Measurements from ENCODE around the gene FOXD4.
"Not testable (repeated sequence)": the region's sequence is repeated elsewhere in the genome, so short reads cannot be mapped to it uniquely, and the experiment has no call there.

FOXD4 gene

DNA sequence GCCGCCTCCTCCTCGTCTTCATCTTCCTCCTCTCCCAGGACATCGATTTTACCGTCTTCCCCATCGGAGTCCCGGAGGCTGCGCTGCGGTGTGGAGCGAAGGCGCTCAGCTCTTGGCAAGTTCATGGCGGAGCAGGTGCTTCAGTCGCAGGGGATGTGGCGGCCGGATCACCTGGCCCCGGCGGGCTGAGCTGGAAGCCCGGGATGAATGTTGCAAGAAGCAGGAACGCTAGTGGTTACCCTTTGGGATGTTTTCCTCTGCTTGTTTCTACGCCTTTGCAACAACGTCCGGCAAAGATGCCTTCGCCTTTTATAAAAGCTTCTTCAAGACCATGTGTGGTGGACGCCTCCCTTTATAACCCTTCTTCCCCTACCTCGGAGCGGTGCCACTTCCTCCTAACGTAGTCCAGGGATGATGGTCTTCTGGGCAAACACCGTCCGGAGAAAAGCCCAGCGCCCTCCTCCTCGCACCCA is at the start of gene FOXD4:
Gene FOXD4 (minus strand): TSS at position 423 of the 473 bp plus-strand sequence. CDS start 298 bp downstream, at position 125.
- DNase-seq, result not testable (repeated sequence)

DNA sequence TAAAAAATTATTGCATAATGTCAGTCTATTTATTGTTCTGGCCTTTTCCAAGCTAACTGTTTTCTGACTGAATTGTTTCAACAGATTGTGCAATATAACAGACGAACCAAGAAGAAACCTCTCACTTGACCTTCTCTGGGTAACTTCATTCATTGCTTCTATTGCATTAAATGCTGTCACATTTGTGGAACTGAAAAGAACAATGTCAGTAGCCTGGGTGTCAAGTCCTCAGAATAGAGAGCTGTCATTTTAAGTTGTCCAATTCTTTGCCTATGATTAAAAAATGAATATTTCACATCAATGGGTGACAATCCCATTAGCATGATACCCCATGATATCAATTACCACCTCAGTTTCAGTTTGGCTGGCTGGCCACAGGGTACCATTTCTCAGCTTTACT is 41.7 kb upstream of the FOXD4 start:
- DNase-seq, result not testable (repeated sequence)

DNA sequence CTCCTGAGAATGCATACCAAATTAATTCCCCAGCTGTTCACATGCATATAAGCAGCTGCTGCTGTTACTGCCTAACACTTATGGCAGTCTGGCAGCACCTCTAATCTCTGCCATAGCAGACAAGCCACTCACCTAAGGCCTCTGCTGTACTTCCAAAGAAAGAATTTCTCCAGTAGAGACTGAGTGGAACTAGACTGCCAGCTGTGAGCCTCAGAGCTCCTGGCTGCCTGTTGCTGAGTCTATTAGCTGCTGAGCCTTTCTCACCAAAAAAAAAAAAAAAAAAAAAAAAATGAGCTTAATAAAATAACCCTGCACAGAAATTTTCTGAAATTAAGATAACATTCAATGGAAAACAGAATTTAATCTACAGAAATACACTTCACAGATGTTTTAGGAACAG is 33.0 kb upstream of the FOXD4 start:
- DNase-seq, result not testable (repeated sequence)

DNA sequence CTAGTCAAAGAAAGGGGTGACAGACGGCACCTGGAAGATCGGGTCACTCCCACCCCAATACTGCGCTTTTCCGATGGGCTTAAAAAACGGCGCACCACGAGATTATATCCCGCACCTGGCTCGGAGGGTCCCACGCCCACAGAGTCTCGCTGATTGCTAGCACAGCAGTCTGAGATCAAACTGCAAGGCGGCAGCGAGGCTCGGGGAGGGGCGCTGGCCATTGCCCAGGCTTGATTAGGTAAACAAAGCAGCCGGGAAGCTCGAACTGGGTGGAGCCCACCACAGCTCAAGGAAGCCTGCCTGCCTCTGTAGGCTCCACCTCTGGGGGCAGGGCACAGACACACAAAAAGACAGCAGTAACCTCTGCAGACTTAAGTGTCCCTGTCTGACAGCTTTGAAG is 21.7 kb upstream of the FOXD4 start:
- DNase-seq, result not testable (repeated sequence)

DNA sequence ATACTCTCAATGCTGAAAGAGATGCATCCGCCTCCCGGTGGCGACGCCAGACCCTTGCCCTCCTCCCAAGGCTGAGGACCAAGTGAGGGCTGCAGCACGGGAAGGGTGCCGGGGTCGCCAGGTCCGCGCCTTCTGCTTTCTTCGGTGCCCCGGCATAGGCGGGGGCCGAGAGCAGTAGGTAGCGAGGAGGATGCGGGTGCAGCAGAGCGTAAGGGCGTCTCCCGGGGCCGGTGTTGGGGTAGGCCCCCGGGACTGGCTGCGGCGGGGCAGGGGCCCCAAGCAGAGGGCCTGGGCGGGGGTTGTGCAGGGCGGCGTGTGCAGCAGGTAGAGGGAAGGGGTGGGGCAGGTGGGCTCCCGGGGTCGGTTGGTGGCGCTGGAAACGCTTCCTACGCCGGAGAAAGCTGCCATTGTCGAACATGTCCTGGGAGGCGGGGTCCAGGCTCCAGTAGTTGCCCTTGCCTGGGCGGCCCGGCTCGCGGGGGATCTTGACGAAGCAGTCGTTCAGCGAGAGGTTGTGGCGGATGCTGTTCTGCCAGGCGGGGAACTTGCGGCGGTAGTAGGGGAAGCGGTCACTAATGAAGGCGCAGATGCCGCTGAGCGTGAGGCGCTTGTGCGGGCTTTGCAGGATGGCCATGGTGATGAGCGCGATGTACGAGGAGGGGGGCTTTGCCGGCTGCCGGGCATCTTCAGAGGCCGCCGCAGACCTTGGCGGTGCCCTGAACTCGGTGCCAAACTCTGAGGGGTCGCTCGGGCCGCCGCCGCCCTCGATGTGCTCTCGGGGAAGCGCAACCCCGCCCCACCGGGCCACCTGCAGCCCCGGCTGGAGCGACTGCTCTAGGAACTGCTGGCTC is 848 bp downstream of the FOXD4 start:
- not testable (repeated sequence) for DNase-seq

DNA sequence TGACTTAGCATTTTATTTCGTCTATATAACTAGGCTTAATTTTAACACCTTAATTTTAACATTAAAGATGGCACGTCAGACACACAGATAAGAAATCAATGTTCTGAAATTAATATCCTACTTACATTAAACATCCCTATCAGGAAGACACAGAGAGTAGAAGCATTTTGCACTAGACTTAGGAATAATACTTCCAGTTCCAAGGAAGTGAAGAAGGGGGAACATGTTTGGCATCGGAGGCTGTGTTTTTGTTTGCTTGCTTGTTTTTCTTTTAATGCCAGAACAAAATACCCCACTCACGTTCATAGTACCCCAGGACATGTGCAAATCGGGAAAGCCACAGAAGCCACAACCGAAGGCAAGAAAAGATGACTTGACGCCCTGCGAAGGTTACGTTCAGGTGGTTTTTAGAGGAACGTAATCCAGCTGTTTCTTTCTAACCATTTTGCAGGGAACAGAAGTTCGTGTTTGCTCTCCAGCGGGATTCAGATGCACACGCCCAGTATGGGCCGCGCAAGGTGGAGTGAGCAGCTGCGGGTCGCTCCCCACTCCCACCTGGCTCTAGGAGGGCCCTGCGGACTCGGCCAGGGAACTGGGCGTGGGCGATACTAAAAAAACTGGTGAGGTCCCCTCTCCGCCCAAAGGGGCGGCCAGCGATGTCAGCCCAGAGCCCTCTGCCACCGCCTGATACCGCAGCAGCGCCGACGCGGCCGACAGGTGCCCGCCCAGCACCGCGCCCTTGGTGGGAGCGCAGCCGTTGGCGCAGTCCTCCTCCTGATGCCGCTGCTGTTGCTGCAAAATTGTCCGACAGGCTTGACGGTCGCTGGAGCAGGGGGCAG is 1.8 kb downstream of the FOXD4 start:
- DNase-seq, result not testable (repeated sequence)

DNA sequence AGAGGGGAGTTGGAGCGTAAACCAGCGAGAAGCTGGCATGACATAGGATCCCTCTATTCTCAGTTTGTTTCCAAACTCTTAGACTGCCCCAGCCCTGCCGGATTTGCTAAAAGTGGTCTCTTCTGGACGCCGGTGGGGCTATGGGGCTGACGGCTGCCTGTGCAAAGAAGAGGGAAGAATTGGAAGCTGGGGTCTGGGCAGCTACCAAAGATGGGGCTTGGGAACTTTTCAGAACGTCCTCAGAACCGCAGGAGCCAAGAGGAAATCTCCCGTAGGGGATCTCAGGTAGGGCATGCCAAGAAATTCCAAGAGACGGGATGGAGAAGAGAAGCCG is 3.1 kb downstream of the FOXD4 start:
- not testable (repeated sequence) for DNase-seq

DNA sequence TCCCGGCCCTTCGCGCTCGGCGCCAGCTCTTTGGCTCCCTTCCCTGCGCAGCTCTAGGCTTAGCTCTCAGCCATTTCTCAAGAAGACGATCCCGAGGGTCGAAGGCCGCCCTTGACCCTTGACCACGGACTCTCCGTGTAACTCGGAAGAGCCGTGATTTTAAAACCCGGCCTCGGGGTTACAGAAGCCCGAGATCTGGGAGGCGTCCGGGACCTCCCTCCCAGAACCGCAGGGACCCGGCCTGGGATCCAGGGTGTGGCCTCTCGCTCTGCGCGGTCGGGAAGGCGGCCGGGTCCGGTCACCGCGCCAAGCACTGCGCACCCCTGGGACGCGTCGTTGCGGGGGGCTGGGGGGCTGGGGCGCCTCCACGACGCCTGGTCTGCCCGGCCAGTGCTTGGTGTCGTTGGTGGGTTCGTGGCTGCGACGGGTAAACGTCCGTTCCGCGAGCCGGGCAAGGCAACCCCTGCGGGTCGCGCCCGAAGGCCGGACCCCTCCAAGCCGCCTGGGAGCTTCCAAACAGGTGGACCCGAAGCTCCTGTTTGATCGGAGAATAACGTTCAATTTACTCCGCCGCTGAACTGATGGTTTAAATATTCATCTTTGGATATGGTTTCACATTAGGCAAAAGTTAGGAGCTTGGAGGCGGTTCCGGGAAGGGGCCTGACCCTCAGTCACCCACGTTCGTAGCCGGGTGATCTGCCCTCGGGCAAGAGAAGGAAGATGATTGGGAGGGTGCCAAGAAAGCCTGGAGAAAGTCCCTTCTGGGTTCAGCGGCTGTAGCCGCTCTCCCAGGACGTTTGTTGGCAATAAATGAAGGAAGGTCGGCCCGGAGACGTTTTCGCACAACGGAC is 3.7 kb downstream of the FOXD4 start:
- DNase-seq, result not testable (repeated sequence)

DNA sequence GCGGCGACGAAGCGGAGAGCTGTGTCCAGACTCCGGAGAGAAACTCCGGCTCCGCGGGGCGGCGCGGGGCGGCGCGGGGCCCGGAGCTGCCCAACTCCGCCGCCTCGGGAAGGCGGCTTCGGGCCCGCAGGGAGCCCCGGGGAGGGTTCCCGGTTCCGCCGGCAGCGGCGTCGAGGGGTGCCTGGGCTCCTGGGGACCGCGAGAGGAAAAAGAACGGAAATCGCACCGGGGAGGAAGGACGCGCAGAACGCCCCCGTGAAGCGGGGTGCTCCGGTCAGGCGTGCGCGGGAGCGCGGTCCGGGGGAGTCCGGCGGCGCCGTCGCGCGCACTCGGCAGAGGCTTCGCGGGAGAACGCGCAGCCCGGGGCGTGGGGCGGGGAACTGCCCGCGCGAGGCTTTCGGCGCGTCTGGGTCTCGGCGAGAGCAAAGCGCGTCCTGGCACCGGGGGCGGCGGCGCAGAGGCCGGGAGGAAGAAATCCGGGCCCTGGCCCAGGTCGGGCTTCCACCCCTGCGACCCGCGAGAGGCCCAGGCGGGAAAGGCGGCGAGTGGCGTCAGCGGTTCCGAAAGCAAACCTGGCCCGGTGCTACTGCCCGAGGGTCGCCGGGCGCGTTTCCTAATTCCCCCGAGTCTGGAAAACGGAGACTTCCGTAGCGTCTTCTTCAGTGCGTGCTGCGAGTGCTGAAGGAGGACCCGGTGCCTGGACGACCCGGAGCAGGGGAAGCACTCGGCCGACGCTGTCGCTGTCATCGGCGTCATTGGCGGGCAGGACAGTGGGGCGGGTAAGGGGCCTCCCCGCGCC is 4.5 kb downstream of the FOXD4 start:
- DNase-seq, result not testable (repeated sequence)

GRCh38 chr9:112589-113467 is 5.4 kb downstream of the FOXD4 start:
- not testable (repeated sequence) for DNase-seq

- DNase-seq, result not testable (repeated sequence)
Observed at GRCh38 chr9:110672-111071, 7.5 kb downstream of the FOXD4 start.

DNA sequence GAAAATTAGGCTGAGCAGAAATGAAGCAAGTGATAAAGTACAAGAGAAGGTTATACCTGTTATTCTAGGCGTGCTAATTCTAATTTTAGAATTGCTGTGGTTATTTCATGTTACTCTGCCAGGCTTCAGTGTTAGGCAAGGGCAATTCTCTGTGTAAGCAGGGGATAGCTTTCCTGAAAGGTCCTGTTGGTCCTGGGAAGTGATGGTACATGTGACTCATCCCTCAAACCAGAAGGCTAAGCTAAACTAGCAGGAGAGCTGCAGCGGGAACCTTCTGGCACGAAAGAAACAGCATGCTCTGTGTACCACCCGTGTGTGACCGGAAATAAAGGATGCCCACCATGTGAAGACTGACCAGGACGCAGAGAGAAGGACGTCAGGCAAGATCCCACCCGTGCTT is 8.7 kb downstream of the FOXD4 start:
- not testable (repeated sequence) for DNase-seq

DNA sequence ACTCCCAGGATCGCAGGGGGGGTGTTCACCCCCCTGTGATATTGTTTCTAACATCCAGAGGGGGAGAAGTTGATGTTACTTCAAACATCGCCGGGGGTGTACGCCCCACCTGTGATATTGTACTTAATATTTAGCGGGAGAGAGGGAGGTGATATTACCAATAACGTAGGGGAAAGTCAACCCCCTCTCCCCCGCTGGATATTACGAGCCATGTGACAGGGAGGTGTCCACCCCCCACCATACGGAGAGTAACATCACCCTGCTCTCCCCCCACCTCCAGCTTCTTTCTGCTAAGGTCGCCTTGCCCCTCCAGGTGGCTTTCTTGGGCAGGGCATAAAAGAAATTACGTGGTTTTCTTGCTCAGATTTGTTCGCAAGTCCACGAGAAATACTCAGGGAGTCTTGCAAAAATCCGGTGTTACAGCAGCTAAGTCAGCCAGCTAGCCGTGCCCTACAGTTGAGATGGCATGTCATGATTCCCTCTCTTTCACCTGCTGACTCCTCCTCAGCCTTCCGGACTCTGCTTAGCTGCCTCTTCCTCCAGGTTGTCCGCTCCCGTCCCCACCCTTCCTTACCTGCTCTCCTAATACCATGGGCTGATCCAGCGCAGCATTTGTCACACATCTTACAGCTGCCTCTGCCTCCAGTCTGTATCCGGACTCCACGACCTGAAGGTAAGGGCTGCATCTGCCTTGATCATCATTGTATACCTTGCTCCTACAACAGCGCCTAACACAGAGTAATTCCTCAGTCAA is 9.3 kb downstream of the FOXD4 start:
- not testable (repeated sequence) for DNase-seq

DNA sequence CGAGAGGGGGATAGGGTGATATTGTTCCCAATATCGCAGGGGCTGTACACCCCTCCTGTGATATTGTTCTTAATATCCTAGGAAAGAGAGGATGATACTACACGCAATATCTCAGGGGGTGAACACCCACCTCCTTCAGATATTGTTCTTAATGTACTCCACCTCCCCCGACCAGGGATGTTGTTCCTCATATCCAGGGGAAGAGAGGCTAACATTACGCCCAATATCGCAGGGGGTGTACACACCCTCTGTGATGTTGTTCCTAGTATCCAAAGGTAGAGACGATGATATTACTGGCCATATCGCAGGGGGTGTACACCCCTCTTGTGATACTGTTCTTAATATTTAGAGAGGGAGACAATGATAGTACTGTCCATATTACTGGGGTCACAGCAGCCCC is 12.2 kb downstream of the FOXD4 start:
- DNase-seq, result not testable (repeated sequence)

- not testable (repeated sequence) for DNase-seq
Observed at GRCh38 chr9:100430-100829, 17.8 kb downstream of the FOXD4 start.

DNA sequence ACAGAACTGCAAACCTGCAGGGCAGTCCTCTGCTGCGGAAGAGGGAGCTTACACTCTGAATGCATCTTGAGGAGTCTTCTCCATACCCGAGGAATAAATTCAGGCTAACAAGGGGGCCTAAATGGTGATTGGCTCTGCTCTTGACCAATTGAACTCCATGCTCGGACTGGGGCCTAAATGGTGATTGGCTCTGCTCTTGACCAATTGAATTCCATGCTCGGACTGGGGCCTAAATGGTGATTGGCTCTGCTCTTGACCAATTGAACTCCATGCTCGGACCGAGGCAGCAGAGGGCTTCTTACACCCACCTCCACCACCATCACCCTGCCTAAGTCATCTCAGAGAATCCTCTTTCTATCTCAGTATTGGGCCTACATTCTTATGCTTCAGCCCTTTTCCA is 18.4 kb downstream of the FOXD4 start:
- not testable (repeated sequence) for DNase-seq

- DNase-seq, result not testable (repeated sequence)
Observed at GRCh38 chr9:98775-99174, 19.4 kb downstream of the FOXD4 start.

GRCh38 chr9:94992-95391 is 23.2 kb downstream of the FOXD4 start:
- not testable (repeated sequence) for DNase-seq

DNA sequence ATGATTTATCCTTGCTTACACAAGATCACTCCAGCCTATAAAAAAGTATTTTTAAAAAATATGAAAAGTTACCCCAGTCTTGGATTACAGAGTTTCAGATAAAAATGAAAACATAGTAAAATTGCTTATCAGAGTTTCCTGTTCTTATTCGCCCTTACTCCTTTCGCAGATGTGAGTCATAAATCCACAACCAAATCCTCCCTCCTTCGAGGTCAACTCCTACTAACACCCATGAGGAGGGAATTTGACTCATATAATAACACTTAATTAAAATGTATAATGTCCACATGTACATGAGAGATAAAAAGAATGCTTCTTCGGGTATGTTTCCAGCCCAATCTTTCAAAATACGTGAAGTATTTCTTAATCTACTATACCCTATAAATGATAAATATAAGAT is 23.9 kb downstream of the FOXD4 start:
- DNase-seq, result not testable (repeated sequence)

DNA sequence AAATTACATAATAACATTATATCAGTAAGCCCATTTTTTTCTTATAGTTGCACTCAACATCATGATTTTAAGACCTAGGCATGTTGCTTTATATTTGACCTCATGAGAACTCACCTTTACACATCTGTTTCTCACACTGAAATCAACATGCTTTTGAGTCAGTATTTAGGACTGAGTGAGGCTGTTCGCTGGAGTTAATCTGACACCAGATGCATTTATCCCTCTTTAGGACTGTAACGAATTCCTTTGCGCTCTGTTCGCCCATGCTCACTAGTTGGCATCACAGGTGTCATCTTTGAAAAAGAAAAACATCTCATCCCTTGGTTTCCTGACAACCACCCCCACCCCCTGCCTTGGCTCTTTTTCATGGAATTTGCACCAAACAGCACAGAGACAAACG is 24.3 kb downstream of the FOXD4 start:
- not testable (repeated sequence) for DNase-seq
